HEK293 (cell line): ENCODE data around the gene CLIP1.

Source experiments
- CTCF ChIA-PET: fragments of 350-600 bp; formaldehyde crosslinking; extraction: SDS; loops from one replicate; lab custom pipeline; 2021; ENCODE audit warnings: antibody characterized with exemption; lab: Yijun Ruan, JAX
- POLR2A ChIA-PET: fragments of 300-600 bp; formaldehyde crosslinking; extraction: SDS; loops from one replicate; lab custom pipeline; 2020; ENCODE audit warnings: antibody characterized with exemption, inconsistent platforms; lab: Yijun Ruan, JAX
- H3K27ac ChIP-seq: fragments of 200-500 bp; sonication (Bioruptor generic); 2 replicates; pipeline ENCODE4 v1.5.1; 2014; ENCODE audit warnings: low read depth, low read length, control low read depth, inconsistent platforms; ENCODE audit errors: extremely low read depth
- H3K36me3 ChIP-seq, 2 experiments: fragments of 200-500 bp in 1 of 2; sonication (Bioruptor generic) in 1 of 2; 1 replicate in 1 of 2; 2 replicates in 1 of 2; pipeline ENCODE4 v1.5.1; 2014 to 2017; ENCODE audit warnings: inconsistent platforms in 2 of 2, low read length in 2 of 2; ENCODE audit not compliant: control insufficient read depth in 2 of 2, insufficient read depth in 1 of 2
- H3K4me1 ChIP-seq: fragments of 200-500 bp; sonication (Bioruptor generic); 2 replicates; pipeline ENCODE4 v1.5.1; 2014; ENCODE audit warnings: mild to moderate bottlenecking, low read length, inconsistent platforms; ENCODE audit not compliant: control insufficient read depth, insufficient read depth
- H3K4me3 ChIP-seq: 2 replicates; pipeline ENCODE4 v1.5.1; 2011; ENCODE audit warnings: low read depth, mild to moderate bottlenecking, control low read depth, low read length, moderate library complexity
- H3K9me3 ChIP-seq: fragments of 200-500 bp; sonication (Bioruptor generic); 2 replicates; pipeline ENCODE4 v1.5.1; 2014; ENCODE audit warnings: low read depth, low read length, inconsistent platforms; ENCODE audit not compliant: control insufficient read depth, insufficient read depth
- BCL6B ChIP-seq: fragments of 450-650 bp; formaldehyde crosslinking; IDR thresholded peaks from 2 replicates; pipeline ENCODE4 v1.5.1; 2017; ENCODE audit warnings: missing biosample characterization, missing genetic modification characterization
- GLI4 ChIP-seq: fragments of 450-650 bp; formaldehyde crosslinking; IDR thresholded peaks from 2 replicates; pipeline ENCODE4 v1.5.1; 2016; ENCODE audit warnings: missing biosample characterization, missing genetic modification characterization
- MYNN ChIP-seq: fragments of 450-650 bp; formaldehyde crosslinking; IDR thresholded peaks from 2 replicates; pipeline ENCODE4 v1.5.1; 2016; ENCODE audit warnings: missing biosample characterization, missing genetic modification characterization, borderline replicate concordance
- ZBTB17 ChIP-seq: fragments of 450-650 bp; formaldehyde crosslinking; IDR thresholded peaks from 2 replicates; pipeline ENCODE4 v1.5.1; 2016; ENCODE audit warnings: missing biosample characterization, missing genetic modification characterization
- ZFP37 ChIP-seq: fragments of 450-650 bp; formaldehyde crosslinking; IDR thresholded peaks from 2 replicates; pipeline ENCODE4 v1.5.1; 2016; ENCODE audit warnings: missing biosample characterization, missing genetic modification characterization
- ZNF148 ChIP-seq: fragments of 450-650 bp; formaldehyde crosslinking; IDR thresholded peaks from 2 replicates; pipeline ENCODE4 v1.5.0; 2017; ENCODE audit warnings: missing biosample characterization, missing genetic modification characterization, borderline replicate concordance
- ZNF169 ChIP-seq: fragments of 450-650 bp; formaldehyde crosslinking; IDR thresholded peaks from 2 replicates; pipeline ENCODE4 v1.5.1; 2016; ENCODE audit warnings: missing biosample characterization, missing genetic modification characterization
- ZNF175 ChIP-seq: fragments of 450-650 bp; formaldehyde crosslinking; IDR thresholded peaks from 2 replicates; pipeline ENCODE4 v1.5.1; 2016; ENCODE audit warnings: missing biosample characterization, missing genetic modification characterization
- ZNF23 ChIP-seq: fragments of 450-650 bp; formaldehyde crosslinking; IDR thresholded peaks from 2 replicates; pipeline ENCODE4 v1.5.1; 2016; ENCODE audit warnings: missing biosample characterization, missing genetic modification characterization, borderline replicate concordance
- ZNF239 ChIP-seq: fragments of 450-650 bp; formaldehyde crosslinking; IDR thresholded peaks from 2 replicates; pipeline ENCODE4 v1.5.1; 2016; ENCODE audit warnings: missing biosample characterization, missing genetic modification characterization
- ZNF266 ChIP-seq: fragments of 450-650 bp; formaldehyde crosslinking; IDR thresholded peaks from 2 replicates; pipeline ENCODE4 v1.5.1; 2016; ENCODE audit warnings: missing biosample characterization, missing genetic modification characterization, low read depth
- ZNF302 ChIP-seq: fragments of 450-650 bp; formaldehyde crosslinking; IDR thresholded peaks from 2 replicates; pipeline ENCODE4 v1.5.1; 2016; ENCODE audit warnings: missing biosample characterization, missing genetic modification characterization, low read depth
- ZNF362 ChIP-seq: fragments of 450-650 bp; formaldehyde crosslinking; IDR thresholded peaks from 2 replicates; pipeline ENCODE4 v1.5.1; 2016; ENCODE audit warnings: missing biosample characterization, missing genetic modification characterization
- ZNF48 ChIP-seq: fragments of 450-650 bp; formaldehyde crosslinking; IDR thresholded peaks from 2 replicates; pipeline ENCODE4 v1.5.1; 2016; ENCODE audit warnings: missing biosample characterization, missing genetic modification characterization
- ZNF521 ChIP-seq: fragments of 450-650 bp; formaldehyde crosslinking; IDR thresholded peaks from 2 replicates; pipeline ENCODE4 v1.5.1; 2017; ENCODE audit warnings: missing biosample characterization, mild to moderate bottlenecking, missing genetic modification characterization
- ZNF530 ChIP-seq: fragments of 450-650 bp; formaldehyde crosslinking; IDR thresholded peaks from 2 replicates; pipeline ENCODE4 v1.5.1; 2016; ENCODE audit warnings: low read depth, missing biosample characterization, missing genetic modification characterization
- ZNF555 ChIP-seq: fragments of 450-650 bp; formaldehyde crosslinking; conservative IDR thresholded peaks from 2 replicates; pipeline ENCODE4 v1.5.1; 2017; ENCODE audit warnings: missing biosample characterization, mild to moderate bottlenecking, missing genetic modification characterization, inconsistent platforms
- ZNF664 ChIP-seq: fragments of 450-650 bp; formaldehyde crosslinking; IDR thresholded peaks from 2 replicates; pipeline ENCODE4 v1.5.1; 2016; ENCODE audit warnings: missing biosample characterization, missing genetic modification characterization
- ZNF677 ChIP-seq: fragments of 450-650 bp; IDR thresholded peaks from 2 replicates; pipeline ENCODE4 v1.5.0; 2018; ENCODE audit warnings: missing biosample characterization, mild to moderate bottlenecking, missing genetic modification characterization, moderate library complexity
- TF ChIP-seq, protein P1 (sequence below): fragments of 450-650 bp; formaldehyde crosslinking; IDR thresholded peaks from 2 replicates; pipeline ENCODE4 v1.5.1; 2016; ENCODE audit warnings: missing biosample characterization, missing genetic modification characterization
- TF ChIP-seq, protein P2 (sequence below): fragments of 450-650 bp; formaldehyde crosslinking; IDR thresholded peaks from 2 replicates; pipeline ENCODE4 v1.5.1; 2016; ENCODE audit warnings: missing biosample characterization, missing genetic modification characterization

The CLIP1 gene

GRCh38 chr12:122309564-122310121, 112.8 kb downstream of the CLIP1 start (continued):
- TF ChIP-seq, protein P1, sequence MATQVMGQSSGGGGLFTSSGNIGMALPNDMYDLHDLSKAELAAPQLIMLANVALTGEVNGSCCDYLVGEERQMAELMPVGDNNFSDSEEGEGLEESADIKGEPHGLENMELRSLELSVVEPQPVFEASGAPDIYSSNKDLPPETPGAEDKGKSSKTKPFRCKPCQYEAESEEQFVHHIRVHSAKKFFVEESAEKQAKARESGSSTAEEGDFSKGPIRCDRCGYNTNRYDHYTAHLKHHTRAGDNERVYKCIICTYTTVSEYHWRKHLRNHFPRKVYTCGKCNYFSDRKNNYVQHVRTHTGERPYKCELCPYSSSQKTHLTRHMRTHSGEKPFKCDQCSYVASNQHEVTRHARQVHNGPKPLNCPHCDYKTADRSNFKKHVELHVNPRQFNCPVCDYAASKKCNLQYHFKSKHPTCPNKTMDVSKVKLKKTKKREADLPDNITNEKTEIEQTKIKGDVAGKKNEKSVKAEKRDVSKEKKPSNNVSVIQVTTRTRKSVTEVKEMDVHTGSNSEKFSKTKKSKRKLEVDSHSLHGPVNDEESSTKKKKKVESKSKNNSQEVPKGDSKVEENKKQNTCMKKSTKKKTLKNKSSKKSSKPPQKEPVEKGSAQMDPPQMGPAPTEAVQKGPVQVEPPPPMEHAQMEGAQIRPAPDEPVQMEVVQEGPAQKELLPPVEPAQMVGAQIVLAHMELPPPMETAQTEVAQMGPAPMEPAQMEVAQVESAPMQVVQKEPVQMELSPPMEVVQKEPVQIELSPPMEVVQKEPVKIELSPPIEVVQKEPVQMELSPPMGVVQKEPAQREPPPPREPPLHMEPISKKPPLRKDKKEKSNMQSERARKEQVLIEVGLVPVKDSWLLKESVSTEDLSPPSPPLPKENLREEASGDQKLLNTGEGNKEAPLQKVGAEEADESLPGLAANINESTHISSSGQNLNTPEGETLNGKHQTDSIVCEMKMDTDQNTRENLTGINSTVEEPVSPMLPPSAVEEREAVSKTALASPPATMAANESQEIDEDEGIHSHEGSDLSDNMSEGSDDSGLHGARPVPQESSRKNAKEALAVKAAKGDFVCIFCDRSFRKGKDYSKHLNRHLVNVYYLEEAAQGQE (tag by site-specific recombination) = no peak
- TF ChIP-seq BCL6B (tag by site-specific recombination) = no peak

DNA sequence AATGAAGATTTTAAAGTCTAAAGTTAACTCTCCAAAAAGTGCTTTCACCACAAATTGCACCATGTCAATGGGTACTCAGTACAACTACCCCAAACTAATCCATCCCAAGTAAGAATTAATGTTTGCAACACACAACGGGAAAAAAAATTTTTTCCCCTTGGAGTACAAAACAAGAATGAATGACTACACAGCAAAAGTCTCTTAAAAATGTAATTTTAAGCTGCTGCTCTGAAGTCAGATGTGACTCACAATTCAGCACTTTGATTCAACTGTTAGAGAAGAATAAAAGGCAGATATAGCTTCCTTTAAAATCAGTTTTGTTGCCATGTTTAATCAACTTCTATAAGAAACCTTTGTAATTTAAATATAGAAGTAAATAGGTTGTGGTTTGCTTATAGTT, 113.7 kb downstream of the CLIP1 start:
- no peaks in the 10 kb centered on the region for H3K9me3 ChIP-seq
- no peak overlapping the region for H3K27ac ChIP-seq
- TF ChIP-seq ZBTB17 (no peak), MYNN (tag by site-specific recombination) (no peak), ZNF362 (tag by site-specific recombination) (no peak), ZNF521 (tag by site-specific recombination) (no peak), GLI4 (tag by site-specific recombination) (no peak), BCL6B (tag by site-specific recombination) (no peak), ZNF555 (tag by site-specific recombination) (no peak), ZNF48 (tag by site-specific recombination) (no peak), ZNF239 (tag by site-specific recombination) (no peak), ZFP37 (tag by site-specific recombination) (no peak), ZNF664 (tag by site-specific recombination) (no peak)
- no peaks in the 10 kb centered on the region for H3K4me1 ChIP-seq
- no peak overlapping the region for H3K4me3 ChIP-seq
- ChIA-PET CTCF (interaction anchor here (0.6 to 1.4 kb wide), 5 partner anchors 27 to 315 kb away, joined by 3 to 6 read pairs (median 3); no protein-coding TSS in a partner anchor), POLR2A (no interaction called here)
- H3K36me3 ChIP-seq = peaks cover 0 to 16% of the 10 kb centered on the region in 2 experiments; a peak in 1 of 3 replicates

- no peaks in the 10 kb centered on the region for H3K9me3 ChIP-seq
- H3K4me3 ChIP-seq = no peak overlapping the region
- POLR2A ChIA-PET = interaction anchor here (0.7 kb wide), 1 partner anchor 78 kb away, joined by 5 read pairs; no protein-coding TSS in a partner anchor
- H3K4me1 ChIP-seq = no peaks in the 10 kb centered on the region
- H3K27ac ChIP-seq = no peak overlapping the region
- CTCF ChIA-PET = interaction anchor here (1.3 kb wide), 1 partner anchor 165 kb away, joined by 4 read pairs; no protein-coding TSS in a partner anchor
- H3K36me3 ChIP-seq = peaks cover 0 to 20% of the 10 kb centered on the region in 2 experiments; a peak in 2 of 3 replicates
- TF ChIP-seq ZNF169 = no peak
- TF ChIP-seq ZNF677 (tag by site-specific recombination) = no peak
- no peak for TF ChIP-seq ZNF23 (tag by site-specific recombination)
- no peak for TF ChIP-seq ZNF530 (tag by site-specific recombination)
- TF ChIP-seq ZNF302 (tag by site-specific recombination) = no peak
- TF ChIP-seq ZNF175 = no peak
- TF ChIP-seq, protein P2, sequence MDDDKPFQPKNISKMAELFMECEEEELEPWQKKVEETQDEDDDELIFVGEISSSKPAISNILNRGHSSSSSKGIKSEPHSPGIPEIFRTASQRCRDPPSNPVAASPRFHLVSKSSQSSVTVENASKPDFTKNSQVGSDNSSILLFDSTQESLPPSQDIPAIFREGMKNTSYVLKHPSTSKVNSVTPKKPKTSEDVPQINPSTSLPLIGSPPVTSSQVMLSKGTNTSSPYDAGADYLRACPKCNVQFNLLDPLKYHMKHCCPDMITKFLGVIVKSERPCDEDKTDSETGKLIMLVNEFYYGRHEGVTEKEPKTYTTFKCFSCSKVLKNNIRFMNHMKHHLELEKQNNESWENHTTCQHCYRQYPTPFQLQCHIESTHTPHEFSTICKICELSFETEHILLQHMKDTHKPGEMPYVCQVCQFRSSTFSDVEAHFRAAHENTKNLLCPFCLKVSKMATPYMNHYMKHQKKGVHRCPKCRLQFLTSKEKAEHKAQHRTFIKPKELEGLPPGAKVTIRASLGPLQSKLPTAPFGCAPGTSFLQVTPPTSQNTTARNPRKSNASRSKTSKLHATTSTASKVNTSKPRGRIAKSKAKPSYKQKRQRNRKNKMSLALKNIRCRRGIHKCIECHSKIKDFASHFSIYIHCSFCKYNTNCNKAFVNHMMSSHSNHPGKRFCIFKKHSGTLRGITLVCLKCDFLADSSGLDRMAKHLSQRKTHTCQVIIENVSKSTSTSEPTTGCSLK (tag by site-specific recombination) = no peak
- no peak for TF ChIP-seq ZNF148 (tag by site-specific recombination)
- TF ChIP-seq ZNF266 (tag by site-specific recombination) = no peak
These were observed 116.1 kb downstream of the CLIP1 start for GRCh38 chr12:122306407-122306806.
